ENCODE measurements around the gene SORBS1.

SORBS1 gene

DNA sequence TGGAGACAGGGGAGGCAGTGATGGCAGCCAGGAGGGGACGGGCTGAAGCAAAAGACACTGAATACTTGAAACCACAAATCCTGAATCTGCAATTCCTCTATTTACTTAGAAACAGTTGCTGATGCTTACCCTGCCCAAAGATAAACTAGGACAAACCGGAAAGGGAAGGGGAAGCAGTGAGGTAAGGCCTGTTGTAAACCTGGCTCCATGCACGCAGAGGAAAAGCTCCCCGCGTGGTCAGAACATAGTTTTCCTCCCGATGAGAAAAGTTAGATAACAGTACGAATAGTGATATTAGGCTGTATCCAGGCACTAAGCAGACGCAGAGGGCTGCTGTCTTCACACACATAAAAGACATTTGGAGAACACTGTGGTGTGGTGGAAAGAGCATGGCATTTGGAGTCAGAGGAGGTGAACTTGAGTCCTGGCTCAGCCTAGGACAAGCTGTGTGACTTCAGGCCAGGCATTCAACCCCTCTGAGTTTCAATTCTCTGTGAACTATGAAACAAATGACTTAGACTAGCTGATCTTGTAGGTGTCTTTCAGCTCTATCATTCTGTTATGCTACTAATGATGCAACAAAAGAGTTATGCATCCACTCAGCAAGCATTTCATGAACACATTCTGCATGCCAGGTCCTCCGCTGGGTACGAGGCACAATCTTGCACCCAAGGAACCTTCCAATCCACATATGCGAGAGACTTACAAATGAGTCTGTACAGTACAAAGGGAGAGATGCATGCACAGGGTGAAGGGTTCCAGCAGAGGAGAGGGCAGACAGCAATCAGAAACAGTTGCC, 80.9 kb downstream of the SORBS1 start:
- in situ Hi-C loops (cut with HindIII; ENCODE audit: low sequenced_read_pairs), result no loop called here
- no peak for DNase-seq (ENCODE audit: low read depth)
- H3K4me3 ChIP-seq (ENCODE audit: low read depth, low read length), result no peak overlapping the region
- TF ChIP-seq, protein P1, sequence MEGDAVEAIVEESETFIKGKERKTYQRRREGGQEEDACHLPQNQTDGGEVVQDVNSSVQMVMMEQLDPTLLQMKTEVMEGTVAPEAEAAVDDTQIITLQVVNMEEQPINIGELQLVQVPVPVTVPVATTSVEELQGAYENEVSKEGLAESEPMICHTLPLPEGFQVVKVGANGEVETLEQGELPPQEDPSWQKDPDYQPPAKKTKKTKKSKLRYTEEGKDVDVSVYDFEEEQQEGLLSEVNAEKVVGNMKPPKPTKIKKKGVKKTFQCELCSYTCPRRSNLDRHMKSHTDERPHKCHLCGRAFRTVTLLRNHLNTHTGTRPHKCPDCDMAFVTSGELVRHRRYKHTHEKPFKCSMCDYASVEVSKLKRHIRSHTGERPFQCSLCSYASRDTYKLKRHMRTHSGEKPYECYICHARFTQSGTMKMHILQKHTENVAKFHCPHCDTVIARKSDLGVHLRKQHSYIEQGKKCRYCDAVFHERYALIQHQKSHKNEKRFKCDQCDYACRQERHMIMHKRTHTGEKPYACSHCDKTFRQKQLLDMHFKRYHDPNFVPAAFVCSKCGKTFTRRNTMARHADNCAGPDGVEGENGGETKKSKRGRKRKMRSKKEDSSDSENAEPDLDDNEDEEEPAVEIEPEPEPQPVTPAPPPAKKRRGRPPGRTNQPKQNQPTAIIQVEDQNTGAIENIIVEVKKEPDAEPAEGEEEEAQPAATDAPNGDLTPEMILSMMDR (IDR thresholded peaks at IDR 0.05; ENCODE audit: low read depth, low read length, missing control alignments), result no peak

DNA sequence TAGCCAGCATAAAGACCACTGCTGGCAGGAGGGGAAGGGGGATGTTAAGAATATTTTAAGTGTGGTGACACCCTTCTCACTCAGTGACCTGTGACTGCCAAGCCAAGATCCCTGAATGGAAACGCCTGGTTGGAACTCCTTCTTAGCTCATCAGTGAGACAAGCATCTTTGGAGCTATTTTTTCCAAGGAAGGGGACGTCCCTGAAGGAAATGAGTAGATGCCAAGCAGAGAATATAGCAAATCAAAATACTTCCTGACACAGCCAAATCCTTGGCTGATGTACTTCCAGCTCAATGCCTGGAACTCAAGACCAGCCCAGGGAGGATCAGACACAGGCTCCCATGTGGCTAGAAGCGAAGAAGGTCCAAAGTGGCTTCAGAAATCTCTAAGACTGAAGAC, 82.2 kb downstream of the SORBS1 start:
- in situ Hi-C loops (cut with HindIII; ENCODE audit: low sequenced_read_pairs), result no loop called here
- H3K4me3 ChIP-seq (ENCODE audit: low read depth, low read length), result no peak overlapping the region
- TF ChIP-seq, protein P1 (IDR thresholded peaks at IDR 0.05; ENCODE audit: low read depth, low read length, missing control alignments), result no peak
- DNase-seq (ENCODE audit: low read depth), result no peak

DNA sequence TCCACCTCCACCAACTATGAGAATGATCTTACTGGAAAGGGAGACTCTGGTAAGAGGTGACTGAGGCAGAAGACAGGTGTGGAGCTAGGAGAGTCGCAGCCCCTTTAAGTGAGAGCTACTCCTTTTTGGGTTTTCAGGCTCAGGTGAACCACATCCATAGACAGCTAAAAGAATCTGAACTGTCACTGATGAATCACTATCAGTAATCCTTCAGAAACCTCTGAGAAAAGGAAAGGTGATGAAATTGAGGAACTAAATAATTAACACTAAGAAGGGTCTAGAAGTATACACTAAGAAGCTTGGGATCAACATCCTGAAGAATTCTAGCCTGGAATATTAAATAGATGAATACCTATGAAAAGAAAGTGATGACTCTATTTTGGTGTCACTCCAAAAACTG, 83.0 kb downstream of the SORBS1 start:
- in situ Hi-C loops (cut with HindIII; ENCODE audit: low sequenced_read_pairs), result no loop called here

GRCh38 chr10:95477175-95477520, 84.0 kb downstream of the SORBS1 start:
- in situ Hi-C loops (cut with HindIII; ENCODE audit: low sequenced_read_pairs), result no loop called here
- TF ChIP-seq, protein P1 (IDR thresholded peaks at IDR 0.05; ENCODE audit: low read depth, low read length, missing control alignments), result no peak
- no peak for DNase-seq (ENCODE audit: low read depth)
- no peak overlapping the region for H3K4me3 ChIP-seq (ENCODE audit: low read depth, low read length)

More for the DNA sequence above, 83.0 kb downstream of the SORBS1 start:
- TF ChIP-seq, protein P1 (IDR thresholded peaks at IDR 0.05; ENCODE audit: low read depth, low read length, missing control alignments), result no peak
- DNase-seq (ENCODE audit: low read depth), result no peak
- no peak overlapping the region for H3K4me3 ChIP-seq (ENCODE audit: low read depth, low read length)

GRCh38 chr10:95476469-95477174, 84.5 kb downstream of the SORBS1 start:
- in situ Hi-C loops (cut with HindIII; ENCODE audit: low sequenced_read_pairs), result no loop called here
- TF ChIP-seq, protein P1 (IDR thresholded peaks at IDR 0.05; ENCODE audit: low read depth, low read length, missing control alignments), result no peak
- DNase-seq (ENCODE audit: low read depth), result no peak
- no peak overlapping the region for H3K4me3 ChIP-seq (ENCODE audit: low read depth, low read length)

DNA sequence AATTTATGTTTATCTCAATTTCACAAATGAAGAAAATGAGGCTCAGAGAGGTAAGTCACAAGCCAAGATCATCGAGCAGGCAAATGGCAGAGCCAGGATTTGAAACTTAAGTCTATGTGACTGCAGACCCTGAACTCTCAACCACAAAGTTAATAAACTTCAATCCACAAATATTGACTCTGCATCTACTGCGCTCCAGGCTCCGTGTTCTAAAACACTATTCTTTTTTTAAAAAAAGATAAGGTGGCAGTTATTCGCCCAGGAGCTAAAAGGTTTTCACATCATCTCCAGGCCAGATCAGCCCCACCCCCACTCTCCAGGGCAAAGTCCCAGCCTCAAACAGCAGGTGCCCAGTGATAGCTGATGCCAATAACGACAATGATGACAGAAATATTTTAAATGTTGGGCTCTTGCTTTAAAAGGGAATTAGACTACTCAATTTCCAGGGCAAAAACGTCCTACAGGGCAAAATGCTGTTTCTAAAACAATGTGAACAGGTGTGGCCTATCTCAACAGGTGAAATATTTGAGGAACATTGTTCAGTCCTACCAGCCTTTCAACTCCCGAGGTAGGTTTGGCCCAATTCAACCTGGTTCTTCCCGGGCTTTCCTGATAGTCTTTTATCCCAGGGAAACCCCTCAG, 85.2 kb downstream of the SORBS1 start:
- in situ Hi-C loops (cut with HindIII; ENCODE audit: low sequenced_read_pairs), result no loop called here
- TF ChIP-seq, protein P1 (IDR thresholded peaks at IDR 0.05; ENCODE audit: low read depth, low read length, missing control alignments), result no peak
- H3K4me3 ChIP-seq (ENCODE audit: low read depth, low read length), result no peak overlapping the region
- no peak for DNase-seq (ENCODE audit: low read depth)

All from astrocyte of the cerebellum (primary cell).